ENCODE data around the gene CRYL1. TPM values are rescaled to one million over a fixed set of nuclear protein-coding genes. Genes with fewer than 3 reads are reported as not detected.
A peak's percentile ranks its signal among the peaks of the same experiment; 100 is the strongest.

CRYL1 gene
- total RNA-seq, 3 donors from 2014 or later (not counting 1 experiment from before 2014, with no cell fraction given), result 13.4 to 15.8 (median 14.9) TPM

GRCh38 chr13:20461860-20462532 lies 63.7 kb downstream of the CRYL1 start:
- no peaks in the 10 kb centered on the region for H3K36me3 Mint-ChIP-seq
- no peak overlapping the region for H3K27ac ChIP-seq (ENCODE audit: low read length)
- no peaks in the 10 kb centered on the region for H3K27me3 ChIP-seq (ENCODE audit: control insufficient read depth, insufficient read depth, low read length)
- 69% methylated on average over 7 of the region's 8 CpGs for WGBS (ENCODE audit: insufficient coverage)
- no peak for DNase-seq
- H3K9me3 Mint-ChIP-seq, result no peaks in the 10 kb centered on the region
- ATAC-seq, result no peak
- H3K9me3 ChIP-seq (ENCODE audit: control insufficient read depth, insufficient read depth, low read length), result no peaks in the 10 kb centered on the region
- peaks cover 4% of the 10 kb centered on the region for H3K4me1 ChIP-seq (ENCODE audit: control insufficient read depth, insufficient read depth, low read length)
- peaks cover 12 to 27% of the 10 kb centered on the region in 2 donors for H3K4me1 Mint-ChIP-seq
- H3K36me3 ChIP-seq (ENCODE audit: control insufficient read depth, insufficient read depth, low read length), result no peaks in the 10 kb centered on the region
- no peak overlapping the region for H3K4me3 Mint-ChIP-seq
- intact Hi-C loops (cut with micrococcal nuclease), result no loop called here
- peaks cover 0 to 2% of the 10 kb centered on the region in 2 donors for H3K27me3 Mint-ChIP-seq (ENCODE audit: low read depth in 2 of 2)
- no peak for TF ChIP-seq CTCF (IDR thresholded peaks at IDR 0.05)
- no peak overlapping the region for H3K27ac Mint-ChIP-seq
- H3K4me3 ChIP-seq (ENCODE audit: low read length), result no peak overlapping the region

GRCh38 chr13:20461481-20461859 lies 64.2 kb downstream of the CRYL1 start:
- peak overlapping the region in 1 of 2 donors; percentile 35 for H3K27ac Mint-ChIP-seq
- H3K9me3 Mint-ChIP-seq, result no peaks in the 10 kb centered on the region
- H3K36me3 Mint-ChIP-seq, result no peaks in the 10 kb centered on the region
- no peak overlapping the region for H3K4me3 ChIP-seq (ENCODE audit: low read length)
- WGBS (ENCODE audit: insufficient coverage), result 29% methylated on average over 1 of the region's 2 CpGs
- TF ChIP-seq CTCF (IDR thresholded peaks at IDR 0.05), result no peak
- H3K4me1 ChIP-seq (ENCODE audit: control insufficient read depth, insufficient read depth, low read length), result peaks cover 4% of the 10 kb centered on the region
- peaks cover 0 to 2% of the 10 kb centered on the region in 2 donors for H3K27me3 Mint-ChIP-seq (ENCODE audit: low read depth in 2 of 2)
- no peaks in the 10 kb centered on the region for H3K9me3 ChIP-seq (ENCODE audit: control insufficient read depth, insufficient read depth, low read length)
- peaks cover 15 to 32% of the 10 kb centered on the region in 2 donors for H3K4me1 Mint-ChIP-seq
- intact Hi-C loops (cut with micrococcal nuclease), result no loop called here
- H3K36me3 ChIP-seq (ENCODE audit: control insufficient read depth, insufficient read depth, low read length), result no peaks in the 10 kb centered on the region
- no peak for DNase-seq
- no peak overlapping the region for H3K27ac ChIP-seq (ENCODE audit: low read length)
- H3K27me3 ChIP-seq (ENCODE audit: control insufficient read depth, insufficient read depth, low read length), result no peaks in the 10 kb centered on the region
- H3K4me3 Mint-ChIP-seq, result no peak overlapping the region
- ATAC-seq, result no peak

GRCh38 chr13:20460761-20461160 lies 64.9 kb downstream of the CRYL1 start:
- ATAC-seq (no peak), DNase-seq (no peak)
- Histone ChIP-seq H3K36me3 (ENCODE audit: control insufficient read depth, insufficient read depth, low read length) (no peaks in the 10 kb centered on the region), H3K4me1 (ENCODE audit: control insufficient read depth, insufficient read depth, low read length) (peaks cover 4% of the 10 kb centered on the region), H3K4me3 (ENCODE audit: low read length) (no peak overlapping the region), H3K9me3 (ENCODE audit: control insufficient read depth, insufficient read depth, low read length) (no peaks in the 10 kb centered on the region), H3K27ac (ENCODE audit: low read length) (no peak overlapping the region), H3K27me3 (ENCODE audit: control insufficient read depth, insufficient read depth, low read length) (no peaks in the 10 kb centered on the region)
- no peak for TF ChIP-seq CTCF (IDR thresholded peaks at IDR 0.05)
- H3K4me3 Mint-ChIP-seq, result no peak overlapping the region
- H3K27me3 Mint-ChIP-seq (ENCODE audit: low read depth in 2 of 2), result peaks cover 0 to 2% of the 10 kb centered on the region in 2 donors
- H3K36me3 Mint-ChIP-seq, result no peaks in the 10 kb centered on the region
- H3K9me3 Mint-ChIP-seq, result no peaks in the 10 kb centered on the region
- 54% methylated on average over 11 of the region's 11 CpGs for WGBS (ENCODE audit: insufficient coverage)
- H3K4me1 Mint-ChIP-seq, result peaks cover 17 to 33% of the 10 kb centered on the region in 2 donors
- H3K27ac Mint-ChIP-seq, result peak overlapping the region in 1 of 2 donors; percentile 35
- intact Hi-C loops (cut with micrococcal nuclease), result no loop called here

- ATAC-seq (no peak), DNase-seq (no peak)
- TF ChIP-seq CTCF (IDR thresholded peaks at IDR 0.05), result no peak
- 62% methylated on average over 5 of the region's 6 CpGs for WGBS (ENCODE audit: insufficient coverage)
- H3K27ac Mint-ChIP-seq, result no peak overlapping the region
- H3K4me3 Mint-ChIP-seq, result no peak overlapping the region
- H3K9me3 ChIP-seq (ENCODE audit: control insufficient read depth, insufficient read depth, low read length), result no peaks in the 10 kb centered on the region
- no peaks in the 10 kb centered on the region for H3K36me3 ChIP-seq (ENCODE audit: control insufficient read depth, insufficient read depth, low read length)
- no peak overlapping the region for H3K27ac ChIP-seq (ENCODE audit: low read length)
- peaks cover 17 to 27% of the 10 kb centered on the region in 2 donors for H3K4me1 Mint-ChIP-seq
- H3K36me3 Mint-ChIP-seq, result no peaks in the 10 kb centered on the region
- H3K27me3 Mint-ChIP-seq (ENCODE audit: low read depth in 2 of 2), result peaks cover 0 to 2% of the 10 kb centered on the region in 2 donors
- H3K27me3 ChIP-seq (ENCODE audit: control insufficient read depth, insufficient read depth, low read length), result no peaks in the 10 kb centered on the region
- H3K4me3 ChIP-seq (ENCODE audit: low read length), result no peak overlapping the region
- H3K9me3 Mint-ChIP-seq, result no peaks in the 10 kb centered on the region
- H3K4me1 ChIP-seq (ENCODE audit: control insufficient read depth, insufficient read depth, low read length), result peaks cover 4% of the 10 kb centered on the region
- intact Hi-C loops (cut with micrococcal nuclease), result no loop called here
Observed at GRCh38 chr13:20457670-20458069, 68.0 kb downstream of the CRYL1 start.

Data from natural killer cell (primary cell).